HG03378 (cell line): ENCODE results near the gene CCDC172.
"Not testable (repeated sequence)": the region's sequence is repeated elsewhere in the genome, so short reads cannot be mapped to it uniquely, and the experiment has no call there.

Source experiments
- ATAC-seq: cut with Tn5 transposase; IDR thresholded peaks from one replicate; pipeline ENCODE4 v1.9.1; 2021; ENCODE audit warnings: mild to moderate bottlenecking, moderate library complexity; ENCODE audit not compliant: unreplicated experiment

CCDC172 gene

GRCh38 chr10:116331815-116332214 lies 7.6 kb downstream of the CCDC172 start:
- ATAC-seq, result no peak

DNA sequence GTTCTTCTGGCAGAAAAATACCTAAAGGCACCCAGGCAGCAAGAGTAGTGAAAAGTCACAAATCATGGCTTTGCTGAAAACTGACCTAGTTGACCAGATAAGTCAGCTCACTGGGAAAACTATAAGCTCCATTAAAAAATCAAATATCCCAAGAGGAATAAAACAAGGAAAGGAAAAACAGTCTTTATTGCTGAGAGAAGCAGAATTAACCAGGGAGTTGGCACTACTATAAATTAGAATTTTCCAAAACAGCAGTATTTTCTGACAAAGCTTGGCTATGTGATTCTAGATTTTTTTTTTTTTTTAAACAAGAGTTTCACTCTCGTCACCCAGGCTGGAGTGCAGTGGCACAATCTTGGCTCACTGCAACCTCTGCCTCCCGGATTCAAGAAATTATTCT lies 12.6 kb downstream of the CCDC172 start:
- ATAC-seq, result no peak

DNA sequence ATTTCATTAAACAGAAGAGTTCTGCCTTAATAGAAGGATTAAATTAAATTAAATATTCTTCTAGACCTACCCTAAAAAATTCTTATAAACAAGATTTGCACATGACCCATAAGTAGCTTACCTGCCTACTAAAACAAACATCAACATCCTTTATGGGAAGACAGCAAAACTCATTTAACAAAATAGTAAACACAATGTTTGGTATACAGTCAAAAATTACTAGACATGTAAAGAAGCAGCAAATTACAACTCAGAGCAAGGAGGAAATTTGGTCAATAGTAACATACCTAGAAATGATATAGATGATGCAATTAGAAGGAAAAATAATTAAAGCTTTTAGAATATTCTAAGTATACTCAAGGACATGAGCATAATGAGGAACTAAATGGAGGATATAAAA lies 27.9 kb downstream of the CCDC172 start:
- ATAC-seq, result no peak

DNA sequence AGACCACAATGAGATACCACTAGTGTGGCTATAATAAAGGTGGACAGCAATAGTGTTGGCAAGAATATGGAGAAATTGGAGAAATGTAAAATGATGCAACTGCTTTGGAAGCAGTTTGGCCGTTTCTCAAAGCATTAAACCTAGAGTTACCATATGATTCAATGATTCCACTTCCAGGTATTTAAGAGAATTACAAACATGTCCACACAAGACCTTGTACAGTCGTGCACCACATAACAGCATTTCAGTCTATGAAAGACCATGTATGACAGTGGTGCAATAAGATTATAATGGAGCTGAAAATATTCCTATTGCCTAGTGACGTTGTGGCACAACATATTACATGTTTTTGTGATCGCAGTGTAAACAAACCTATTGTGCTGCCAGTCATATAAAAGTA lies 29.6 kb downstream of the CCDC172 start:
- no peak for ATAC-seq

DNA sequence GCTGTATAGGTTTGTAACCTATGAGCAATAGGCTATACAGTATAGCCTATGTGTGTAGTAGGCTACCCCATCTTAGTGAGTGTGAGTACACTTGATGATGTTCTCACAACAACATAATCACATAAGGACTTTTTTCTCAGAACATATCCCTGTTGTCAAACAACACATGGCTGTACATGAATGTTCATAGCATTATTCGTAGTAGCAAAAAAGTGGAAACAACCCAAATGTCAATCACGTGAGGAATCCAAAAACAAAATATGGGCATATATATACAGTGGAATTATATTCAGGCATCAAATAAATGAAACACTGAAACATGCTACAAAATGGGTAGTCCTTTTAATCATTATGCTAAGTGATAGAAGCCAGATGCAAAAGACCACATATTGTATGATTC lies 31.1 kb downstream of the CCDC172 start:
- ATAC-seq, result no peak

GRCh38 chr10:116356833-116357232 lies 32.6 kb downstream of the CCDC172 start:
- no peak for ATAC-seq

DNA sequence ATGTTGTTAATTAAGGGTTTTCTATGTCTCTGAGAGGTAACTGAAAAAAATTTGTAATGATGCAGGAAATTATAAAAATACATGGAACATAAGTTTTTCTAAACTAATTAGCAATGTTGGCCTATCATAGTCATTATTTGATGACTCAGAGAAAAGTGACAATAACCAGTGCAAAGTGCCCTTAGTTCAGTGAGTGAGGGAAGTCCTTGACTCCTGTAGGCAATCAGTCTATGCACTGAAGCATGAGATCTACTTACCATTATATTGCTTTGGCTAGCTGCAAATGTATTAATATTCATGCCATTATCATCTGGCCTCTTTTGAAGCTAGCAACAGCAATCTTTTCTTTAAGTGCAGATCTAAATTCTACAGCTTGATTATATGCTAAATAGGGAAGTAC lies 40.6 kb downstream of the CCDC172 start:
- ATAC-seq, result no peak

DNA sequence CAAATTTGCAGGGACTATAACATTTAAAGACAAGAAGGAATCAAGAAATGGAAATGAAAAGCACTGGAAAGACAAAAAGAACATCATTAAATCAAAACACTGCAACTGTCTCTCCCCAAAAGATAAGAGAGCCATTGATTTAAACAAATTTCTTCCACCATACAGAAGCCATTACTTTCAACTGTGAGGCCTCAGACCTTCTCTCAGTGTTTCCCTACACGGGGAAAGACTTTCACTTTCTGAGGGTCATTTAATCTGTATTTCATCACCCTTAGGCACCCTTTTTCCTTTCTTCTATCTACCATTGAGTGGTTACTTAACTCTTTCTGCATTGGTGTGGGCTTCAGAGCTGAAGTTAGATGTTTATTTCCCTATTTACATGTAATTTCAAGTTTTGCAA lies 47.5 kb downstream of the CCDC172 start:
- no peak for ATAC-seq

DNA sequence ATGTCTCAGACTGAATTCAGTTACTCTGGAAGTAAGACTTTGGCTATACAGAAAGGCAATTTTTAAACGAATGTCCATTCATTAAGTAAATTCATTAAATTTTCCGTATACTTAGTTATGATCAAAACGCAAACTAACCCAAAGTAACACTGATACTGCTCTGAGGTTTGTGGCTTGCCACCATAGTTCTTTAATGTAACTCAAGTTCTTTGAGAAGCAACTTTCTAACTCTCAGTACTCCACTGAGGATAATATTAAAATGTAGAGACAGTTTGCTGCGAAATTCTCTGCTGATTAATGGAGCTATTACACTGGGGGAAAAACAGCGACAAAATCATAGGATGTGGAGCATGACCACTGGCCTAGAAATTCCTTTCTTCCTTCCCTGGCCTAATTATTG lies 58.0 kb downstream of the CCDC172 start:
- ATAC-seq, result no peak

- ATAC-seq, result no peak
These were observed 61.1 kb downstream of the CCDC172 start for GRCh38 chr10:116385311-116385710.

- ATAC-seq, result no peak
These were observed 62.0 kb downstream of the CCDC172 start for GRCh38 chr10:116385994-116386809.

DNA sequence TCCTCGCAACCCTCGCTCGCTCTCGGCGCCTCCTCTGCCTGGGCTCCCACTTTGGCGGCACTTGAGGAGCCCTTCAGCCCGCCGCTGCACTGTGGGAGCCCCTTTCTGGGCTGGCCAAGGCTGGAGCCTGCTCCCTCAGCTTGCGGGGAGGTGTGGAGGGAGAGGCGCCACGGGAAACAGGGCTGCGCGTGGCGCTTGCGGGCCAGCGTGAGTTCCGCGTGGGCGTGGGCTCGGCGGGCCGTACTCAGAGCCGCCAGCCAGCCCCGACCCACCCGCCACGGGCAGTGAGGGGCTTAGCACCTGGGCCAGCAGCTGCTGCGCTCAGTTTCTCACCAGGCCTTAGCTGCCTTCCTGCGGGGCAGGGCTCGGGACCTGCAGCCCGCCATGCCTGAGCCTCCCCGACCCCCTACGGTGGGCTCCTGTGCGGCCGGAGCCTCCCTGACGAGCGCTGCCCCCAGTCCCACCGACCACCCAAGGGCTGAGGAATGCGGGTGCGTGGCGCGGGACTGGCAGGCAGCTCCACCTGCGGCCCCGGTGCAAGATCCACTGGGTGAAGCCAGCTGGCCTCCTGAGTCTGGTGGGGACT lies 69.1 kb downstream of the CCDC172 start:
- not testable (repeated sequence) for ATAC-seq

DNA sequence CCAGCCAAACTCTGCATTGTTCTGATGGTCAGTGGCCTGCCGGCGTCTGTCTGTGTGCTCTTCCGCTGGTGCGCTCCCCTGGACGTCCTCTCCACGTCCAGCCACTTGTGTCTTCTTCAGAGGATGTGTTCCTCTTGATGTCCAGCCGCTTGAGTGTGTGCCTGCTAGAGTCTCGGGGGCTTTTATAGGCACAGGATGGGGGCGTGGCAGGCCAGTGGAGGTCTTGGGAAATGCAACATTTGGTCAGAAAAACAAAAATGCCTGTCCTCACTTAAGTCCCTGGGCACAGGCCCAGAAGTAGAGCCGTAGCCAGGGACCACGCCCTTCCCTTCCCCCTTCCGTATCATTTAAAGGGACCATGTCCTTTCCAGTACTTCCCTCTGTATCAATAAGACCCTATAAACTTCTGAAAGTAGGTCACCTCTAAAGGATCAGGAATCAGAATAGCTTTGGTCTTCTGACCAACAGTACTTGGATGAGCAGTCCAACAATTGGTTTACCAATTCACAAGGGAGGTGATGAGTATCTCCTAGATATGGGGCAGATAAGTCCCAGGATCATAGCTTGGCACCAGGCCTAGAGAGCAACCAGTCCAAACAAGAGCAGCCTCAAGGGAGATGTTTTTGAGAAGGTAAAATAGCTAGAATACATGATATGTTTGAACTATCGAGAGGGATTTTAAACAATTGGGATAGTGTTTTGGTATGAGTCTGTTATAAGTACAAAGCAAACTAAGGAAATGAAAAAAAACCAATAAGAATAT lies 71.2 kb downstream of the CCDC172 start:
- no peak for ATAC-seq

DNA sequence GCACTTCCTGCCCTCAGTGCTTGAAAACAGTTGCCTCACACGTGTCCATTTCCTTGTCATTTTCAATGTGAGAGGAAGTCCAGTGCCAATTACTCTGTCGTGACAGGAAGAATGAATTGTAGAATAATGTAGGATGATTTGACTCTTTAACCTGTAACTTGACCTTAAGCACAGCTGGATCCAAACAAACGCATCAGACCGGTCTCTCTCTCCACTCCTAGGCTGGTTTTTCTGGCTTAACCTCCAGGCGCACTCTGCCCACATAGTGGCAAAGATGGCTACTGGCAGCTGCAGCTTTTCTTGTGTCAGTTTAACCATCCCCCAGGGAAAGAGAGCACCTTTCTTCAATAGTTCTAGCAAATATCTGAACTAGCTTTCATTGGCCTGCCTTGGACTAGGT lies 74.0 kb downstream of the CCDC172 start:
- ATAC-seq, result no peak

GRCh38 chr10:116402858-116403257 lies 78.6 kb downstream of the CCDC172 start:
- ATAC-seq, result no peak

DNA sequence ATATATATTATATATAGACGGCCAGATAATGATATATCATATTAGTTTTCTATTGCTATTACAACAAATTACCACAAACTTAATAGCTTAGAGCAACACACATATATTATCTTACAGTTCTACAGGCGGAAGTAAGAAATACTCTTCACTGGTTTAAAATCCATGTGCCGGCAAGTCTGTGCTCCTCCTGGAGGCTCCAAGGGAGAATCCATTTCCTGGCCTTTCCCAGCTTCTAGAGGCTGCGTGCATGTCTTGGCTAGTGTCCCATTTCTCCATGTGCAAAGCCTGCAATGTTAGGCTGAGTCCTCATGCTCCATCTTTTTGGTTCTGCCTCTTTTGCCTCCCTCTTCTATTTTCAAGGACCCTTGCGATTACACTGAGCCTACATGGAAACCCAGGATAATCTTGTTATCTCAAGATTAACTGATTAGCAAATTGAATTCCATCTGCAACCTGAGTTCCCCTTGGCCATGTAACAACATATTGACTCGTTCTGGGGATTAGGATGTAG lies 79.5 kb downstream of the CCDC172 start:
- ATAC-seq, result no peak

- peak; percentile 77 for ATAC-seq
These were observed 84.5 kb downstream of the CCDC172 start for GRCh38 chr10:116408719-116409118.

GRCh38 chr10:116410351-116410750 lies 86.1 kb downstream of the CCDC172 start:
- no peak for ATAC-seq

DNA sequence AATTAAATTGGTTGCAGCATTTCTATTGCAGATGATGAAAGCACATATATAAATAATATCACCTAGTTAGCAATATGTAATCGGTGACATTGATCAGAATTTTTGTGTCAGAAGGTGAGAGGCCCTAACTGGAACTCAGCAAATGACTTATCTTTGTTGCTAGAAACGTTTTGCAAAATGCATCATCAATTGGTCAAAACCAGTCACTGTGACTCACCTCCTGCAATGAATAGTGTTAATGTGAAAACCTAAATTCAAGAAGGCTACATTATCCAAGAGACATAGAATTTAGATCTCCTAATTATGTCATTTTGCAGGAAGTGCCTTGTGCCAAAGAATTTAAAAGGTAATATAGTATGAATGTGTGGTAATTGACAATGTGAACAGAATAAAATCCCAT lies 93.6 kb downstream of the CCDC172 start:
- no peak for ATAC-seq

- no peak for ATAC-seq
These were observed 94.1 kb downstream of the CCDC172 start for GRCh38 chr10:116418389-116418788.

DNA sequence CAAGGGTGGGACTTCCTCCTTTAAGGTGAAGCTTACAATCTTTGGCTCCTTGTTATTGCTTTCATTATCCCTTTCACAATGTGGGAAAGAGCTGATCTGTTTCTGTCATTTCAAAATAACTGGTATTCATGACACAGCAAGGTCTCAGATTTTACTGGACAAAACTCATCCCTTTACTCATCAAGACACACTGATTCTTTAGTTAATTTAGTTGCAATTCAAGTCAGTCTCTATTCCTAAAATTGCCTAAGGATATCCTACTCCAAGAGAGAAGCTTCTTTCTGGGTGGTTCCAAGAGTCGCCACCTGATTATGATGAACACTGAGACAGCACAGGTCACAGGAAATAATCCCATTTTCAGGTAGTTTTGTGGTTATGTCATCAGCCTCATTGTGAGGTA lies 97.6 kb downstream of the CCDC172 start:
- no peak for ATAC-seq

GRCh38 chr10:116427671-116428070 lies 103.4 kb downstream of the CCDC172 start, which contains the start of gene PNLIPRP3:
PNLIPRP3 (plus strand) TSS chr10:116427847; CDS start chr10:116428013, 166 bp downstream.
- ATAC-seq, result no peak
